GM18508 (cell line): ENCODE results near the gene SPATA6L.
"Not testable (repeated sequence)": the region's sequence is repeated elsewhere in the genome, so short reads cannot be mapped to it uniquely, and the experiment has no call there.

ENCODE experiments used
- ATAC-seq: cut with Tn5 transposase; IDR thresholded peaks from one replicate; pipeline ENCODE4 v1.9.1; 2021; ENCODE audit warnings: moderate number of reproducible peaks; ENCODE audit not compliant: insufficient read depth, unreplicated experiment

The SPATA6L gene

DNA sequence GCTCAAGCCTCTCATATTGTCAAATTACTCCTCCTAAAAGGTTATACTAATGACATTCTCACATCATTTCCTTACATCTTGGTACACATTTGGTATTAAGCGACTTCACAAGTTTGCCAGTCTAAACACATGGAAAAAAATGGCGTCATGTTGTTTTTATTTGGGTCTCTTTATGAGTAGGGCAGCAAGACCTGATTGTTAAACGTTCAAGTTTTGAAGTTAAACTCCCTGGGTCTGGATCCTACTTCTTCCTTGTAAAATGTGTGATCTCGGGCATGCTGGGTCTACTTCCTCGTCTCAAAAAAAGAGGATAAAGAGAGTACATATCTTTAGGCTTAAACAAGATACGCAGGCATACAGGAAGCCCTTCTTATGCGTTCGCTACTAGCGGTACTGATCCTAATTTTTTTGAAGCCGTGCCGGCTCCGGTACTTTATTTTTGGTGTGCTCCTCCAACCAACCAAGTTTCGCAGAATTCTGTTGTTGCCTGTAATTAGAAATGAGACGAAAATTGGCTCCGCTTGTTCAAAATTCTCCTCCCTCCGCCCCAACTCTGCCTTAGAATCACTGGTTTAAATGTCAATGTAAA is 12.5 kb upstream of the SPATA6L start:
- ATAC-seq = no peak

DNA sequence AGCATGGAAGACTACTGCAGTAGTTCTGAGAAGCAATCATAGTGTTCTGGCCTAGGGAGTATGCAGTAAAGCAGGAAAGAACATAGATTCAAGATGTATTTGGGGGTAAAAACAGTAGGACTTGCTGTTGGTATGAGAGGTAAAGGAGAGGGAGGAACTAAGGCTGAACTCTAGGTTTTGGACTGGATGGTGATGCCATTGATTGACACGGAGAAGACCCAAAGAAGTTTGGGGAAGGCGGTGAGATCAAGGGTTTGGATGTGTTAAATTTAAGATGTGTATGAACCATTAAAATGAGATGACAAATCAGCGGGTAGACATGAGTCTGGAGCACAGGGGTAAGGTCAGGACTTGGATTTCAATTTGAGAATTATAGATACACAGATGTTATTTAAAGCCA is 11.1 kb upstream of the SPATA6L start:
- ATAC-seq = no peak

DNA sequence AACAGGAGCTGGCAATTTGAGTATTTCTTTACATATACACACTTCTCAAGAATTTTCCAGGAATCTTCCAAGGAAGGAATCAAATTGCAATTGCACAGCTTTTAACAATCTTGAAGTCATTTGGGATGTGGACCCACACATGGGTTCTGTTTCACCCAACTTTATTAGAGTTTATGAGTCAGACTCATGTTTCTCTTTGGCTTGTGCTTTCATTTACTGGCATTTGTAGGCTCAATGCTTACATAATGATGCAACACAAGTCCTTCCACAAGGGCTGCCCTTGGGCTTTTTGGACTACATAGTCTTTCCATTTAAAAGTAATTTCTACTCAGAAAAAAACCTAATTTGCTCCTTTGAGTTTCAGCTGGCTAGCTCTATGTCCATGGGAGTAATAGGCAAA is 8.5 kb upstream of the SPATA6L start:
- no peak for ATAC-seq

DNA sequence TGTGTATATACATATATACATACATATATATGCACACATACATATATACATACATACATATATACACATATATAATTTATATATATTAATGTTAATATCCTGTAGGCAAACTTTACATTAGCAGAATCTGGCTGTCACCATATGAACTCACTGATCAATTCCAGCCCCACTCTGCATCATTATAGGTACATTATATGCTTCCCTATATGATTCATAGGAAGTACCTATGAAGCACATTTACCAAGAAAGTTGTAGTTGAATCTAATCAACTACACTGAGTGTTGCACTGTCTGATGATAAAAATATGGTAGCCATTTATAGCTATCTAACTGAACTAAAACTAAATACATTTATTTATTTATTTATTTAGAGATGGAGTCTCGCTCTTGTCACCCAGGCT is 5.5 kb upstream of the SPATA6L start:
- no peak for ATAC-seq

DNA sequence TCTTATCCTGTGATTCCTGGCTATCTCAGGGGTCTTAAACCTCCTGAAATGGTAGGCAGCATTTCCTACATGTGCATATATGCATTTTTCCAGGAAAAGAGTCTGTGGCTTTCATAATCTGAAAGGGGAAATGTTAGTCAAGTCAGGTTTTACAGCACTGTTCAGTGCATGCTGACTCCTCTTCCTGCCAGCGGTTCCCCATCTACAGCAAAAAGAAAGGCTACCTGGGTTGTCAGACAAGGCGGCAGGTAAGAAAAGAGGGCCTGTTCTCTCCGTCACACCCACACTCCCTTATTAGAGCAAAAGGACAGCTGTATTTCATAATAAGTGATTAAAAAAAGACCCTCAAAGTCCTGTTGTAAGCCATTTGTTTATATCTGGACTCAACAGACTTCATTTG is 4.3 kb upstream of the SPATA6L start:
- no peak for ATAC-seq

DNA sequence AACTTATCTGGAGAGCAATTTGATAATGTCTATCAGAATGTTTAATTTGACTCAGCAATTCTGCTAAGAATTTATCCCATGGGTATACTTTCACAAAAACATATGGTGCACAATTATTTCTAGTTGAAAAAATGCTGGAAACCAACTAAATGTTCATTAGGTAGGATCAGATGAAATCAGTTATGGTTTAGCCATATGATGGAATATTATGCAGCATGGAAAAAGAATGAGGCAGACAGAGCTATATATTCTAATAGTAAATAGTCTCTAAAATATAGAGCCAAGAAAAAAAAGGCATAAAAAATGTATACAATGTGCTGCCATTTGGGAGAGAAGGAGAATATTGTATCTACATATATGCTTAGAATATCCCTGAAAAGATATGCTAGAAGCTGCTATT is 3.6 kb upstream of the SPATA6L start:
- ATAC-seq = no peak

DNA sequence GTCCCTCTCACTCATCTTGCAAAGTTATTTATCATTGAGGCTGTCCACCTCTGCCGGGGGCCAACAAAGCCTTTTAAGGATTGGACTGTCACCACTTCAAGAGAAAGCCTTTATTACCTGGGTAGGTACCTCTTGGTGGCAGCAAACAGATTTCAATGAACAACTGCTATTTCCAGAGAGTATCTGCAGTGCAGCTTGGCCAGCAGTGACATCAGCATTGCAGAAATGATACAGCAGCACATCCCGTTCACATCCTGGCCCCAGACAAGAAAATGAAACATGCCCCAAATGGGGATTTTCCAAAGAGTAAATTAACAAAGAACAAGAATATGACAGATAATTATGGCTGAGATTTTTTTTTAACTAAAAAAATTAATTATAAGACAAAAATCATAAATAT is 2.3 kb upstream of the SPATA6L start:
- ATAC-seq = no peak

DNA sequence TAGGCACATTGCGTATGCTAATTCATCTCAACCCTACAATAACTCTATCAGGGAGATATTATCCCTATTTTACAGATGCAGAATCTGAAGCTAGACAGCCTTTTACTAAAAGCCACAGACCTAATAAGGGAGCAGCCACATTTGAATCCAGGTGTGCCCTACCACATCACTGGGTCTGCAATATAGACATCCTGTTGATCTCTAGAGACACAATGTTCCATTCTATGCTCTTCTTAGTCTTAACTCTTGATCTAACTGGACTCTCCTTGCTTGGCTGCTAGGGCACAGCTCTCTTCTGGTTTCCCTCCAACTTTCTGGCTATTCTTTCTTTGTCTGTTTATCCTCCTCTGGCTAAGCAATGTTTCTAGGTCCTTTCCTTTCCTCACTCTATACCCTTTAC is 1.4 kb upstream of the SPATA6L start:
- no peak for ATAC-seq

DNA sequence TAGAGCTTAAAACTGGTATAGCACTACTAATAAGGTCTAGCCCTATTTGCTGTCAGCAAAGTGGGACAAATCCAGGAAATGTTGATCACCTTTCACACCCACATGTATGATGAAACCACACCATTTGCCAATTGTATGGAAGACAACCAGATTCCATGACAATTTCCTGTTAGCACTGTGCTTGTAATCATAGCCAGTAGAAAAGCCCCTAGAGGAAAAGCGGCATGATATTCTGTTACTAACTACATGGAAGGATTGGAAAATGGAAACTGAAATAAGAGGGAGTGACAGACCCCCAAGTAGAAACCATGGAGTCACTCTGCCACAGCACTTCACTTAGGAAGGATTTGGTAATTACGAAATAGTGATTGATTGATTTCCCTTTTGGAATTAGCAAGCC is 923 bp downstream of the SPATA6L start:
- no peak for ATAC-seq

DNA sequence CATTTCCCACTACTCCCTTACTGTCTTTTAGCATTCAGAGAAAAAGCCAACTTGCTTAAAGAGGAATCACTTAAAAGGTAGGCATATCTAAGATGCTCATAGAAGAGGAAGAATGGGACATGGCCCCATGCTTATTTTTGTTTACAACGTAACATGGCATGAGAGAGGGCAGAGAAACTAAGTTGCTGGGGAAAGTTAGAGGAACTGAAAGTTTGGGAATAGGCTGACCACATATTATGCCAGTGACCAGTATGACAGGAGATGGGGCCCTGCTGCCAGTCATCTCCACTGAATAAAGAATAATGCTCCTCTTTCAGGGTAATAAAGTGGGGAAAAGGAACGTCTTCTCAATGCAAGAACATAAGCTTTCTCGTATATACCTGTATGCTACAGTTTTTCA is 2.3 kb downstream of the SPATA6L start:
- no peak for ATAC-seq

DNA sequence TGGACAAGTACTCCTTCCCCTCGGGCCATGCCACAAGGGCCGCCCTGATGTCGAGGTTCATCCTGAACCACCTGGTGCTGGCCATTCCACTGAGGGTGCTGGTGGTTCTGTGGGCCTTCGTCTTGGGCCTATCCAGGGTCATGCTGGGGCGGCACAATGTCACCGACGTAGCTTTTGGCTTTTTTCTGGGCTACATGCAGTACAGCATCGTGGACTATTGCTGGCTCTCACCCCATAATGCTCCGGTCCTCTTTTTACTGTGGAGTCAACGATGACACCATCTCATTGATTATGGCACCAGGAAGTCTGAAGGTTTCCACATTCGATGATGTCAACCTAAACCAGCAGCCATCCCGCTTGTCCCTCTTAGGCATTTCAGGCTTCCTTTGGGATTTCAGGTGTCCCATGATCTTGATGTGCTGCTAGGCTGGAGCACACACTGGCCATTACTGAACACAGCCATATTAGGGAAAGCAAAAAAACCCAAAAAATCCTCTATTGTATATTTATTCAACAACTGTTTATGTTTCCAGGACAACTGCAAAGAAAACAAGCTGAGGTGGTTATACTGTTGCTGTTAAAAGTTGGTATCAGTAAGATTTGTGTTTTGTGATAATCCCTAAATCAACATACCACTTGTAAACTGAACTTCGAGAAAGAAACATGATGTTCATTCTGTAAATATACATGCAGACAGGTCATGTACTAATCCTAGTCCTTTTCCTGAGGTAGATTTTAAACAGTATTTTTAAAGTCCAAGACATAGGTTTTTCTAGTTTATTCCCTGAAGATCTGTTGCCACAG is 3.1 kb downstream of the SPATA6L start:
- ATAC-seq = no peak

DNA sequence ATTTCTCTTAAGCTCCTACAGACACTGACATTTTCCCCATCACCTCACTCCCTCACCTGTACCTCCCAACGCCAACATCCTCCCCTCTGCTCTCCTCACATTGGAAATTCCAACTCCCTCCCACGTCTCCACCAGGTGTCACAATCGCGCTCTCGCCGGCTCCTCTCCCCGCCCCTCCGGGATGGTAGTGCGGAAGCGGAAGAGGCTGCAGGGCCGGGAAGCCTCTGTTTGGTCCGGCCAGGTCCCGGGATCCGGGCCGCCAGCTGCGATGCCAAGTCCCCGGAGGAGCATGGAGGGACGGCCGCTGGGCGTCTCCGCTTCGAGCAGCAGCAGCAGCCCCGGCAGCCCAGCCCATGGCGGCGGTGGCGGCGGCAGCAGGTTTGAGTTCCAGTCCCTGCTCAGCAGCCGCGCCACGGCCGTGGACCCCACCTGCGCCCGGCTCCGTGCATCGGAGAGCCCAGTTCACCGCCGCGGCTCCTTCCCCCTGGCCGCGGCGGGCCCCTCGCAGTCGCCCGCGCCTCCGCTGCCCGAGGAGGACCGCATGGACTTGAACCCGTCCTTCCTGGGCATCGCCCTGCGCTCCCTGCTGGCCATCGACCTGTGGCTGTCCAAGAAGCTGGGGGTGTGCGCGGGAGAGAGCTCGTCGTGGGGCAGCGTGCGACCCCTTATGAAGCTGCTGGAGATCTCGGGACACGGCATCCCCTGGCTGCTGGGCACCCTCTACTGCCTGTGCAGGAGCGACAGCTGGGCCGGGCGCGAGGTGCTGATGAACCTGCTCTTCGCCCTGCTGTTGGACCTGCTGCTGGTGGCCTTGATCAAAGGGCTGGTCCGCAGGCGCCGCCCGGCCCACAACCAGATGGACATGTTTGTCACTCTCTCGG is 3.9 kb downstream of the SPATA6L start, which contains the start of gene PLPP6:
Gene PLPP6 (plus strand): TSS at position 187 of the 881 bp plus-strand sequence. CDS start 82 bp downstream, at position 269.
- peak; percentile 71 for ATAC-seq

DNA sequence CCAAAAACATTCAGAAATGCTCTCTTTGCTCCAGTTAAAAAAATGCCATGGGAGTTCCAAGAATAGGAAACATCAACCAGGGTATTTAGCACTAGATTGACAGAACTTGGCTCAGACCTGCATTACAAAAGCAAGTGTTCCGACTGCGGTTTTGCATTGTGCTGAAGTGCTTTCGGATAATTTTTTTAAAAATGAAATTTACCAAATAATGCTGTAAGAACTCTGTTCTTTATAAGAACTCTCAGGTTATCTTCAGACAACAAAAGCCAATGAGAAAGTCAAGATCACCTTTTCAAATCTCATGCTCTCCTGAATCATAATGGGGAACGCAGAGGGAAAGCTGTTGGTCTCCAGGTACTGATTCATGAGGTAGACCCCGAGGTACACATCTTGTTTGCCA is 4.7 kb downstream of the SPATA6L start:
- no peak for ATAC-seq

DNA sequence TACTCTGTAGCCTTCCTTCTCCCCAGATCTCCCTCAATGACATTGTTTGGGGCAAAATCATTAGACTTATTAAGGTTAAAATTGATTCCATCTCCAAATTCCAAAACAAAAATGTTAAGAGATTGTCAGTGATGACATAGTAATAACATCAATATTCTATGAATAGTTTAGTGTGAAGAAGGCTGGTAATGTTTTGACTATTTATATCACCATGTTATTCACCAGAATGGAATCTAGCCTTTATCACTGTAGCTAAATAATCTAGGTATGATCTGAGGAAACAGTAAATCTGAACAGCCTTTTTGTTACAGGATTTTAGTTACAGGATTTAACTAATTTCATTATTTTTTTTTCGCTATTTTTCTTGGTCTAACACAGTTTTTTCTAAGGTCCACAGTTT is 5.1 kb downstream of the SPATA6L start:
- no peak for ATAC-seq

DNA sequence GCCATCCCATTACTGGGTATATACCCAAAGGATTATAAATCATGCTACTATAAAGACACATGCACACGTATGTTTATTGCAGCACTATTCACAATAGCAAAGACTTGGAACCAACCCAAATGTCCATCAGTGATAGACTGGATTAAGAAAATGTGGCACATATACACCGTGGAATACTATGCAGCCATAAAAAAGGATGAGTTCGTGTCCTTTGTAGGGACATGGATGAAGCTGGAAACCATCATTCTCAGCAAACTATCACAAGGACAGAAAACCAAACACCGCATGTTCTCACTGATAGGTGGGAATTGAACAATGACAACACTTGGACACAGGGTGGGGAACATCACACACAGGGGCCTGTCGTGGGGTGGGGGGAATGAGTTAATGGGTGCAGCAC is 5.6 kb downstream of the SPATA6L start:
- not testable (repeated sequence) for ATAC-seq

DNA sequence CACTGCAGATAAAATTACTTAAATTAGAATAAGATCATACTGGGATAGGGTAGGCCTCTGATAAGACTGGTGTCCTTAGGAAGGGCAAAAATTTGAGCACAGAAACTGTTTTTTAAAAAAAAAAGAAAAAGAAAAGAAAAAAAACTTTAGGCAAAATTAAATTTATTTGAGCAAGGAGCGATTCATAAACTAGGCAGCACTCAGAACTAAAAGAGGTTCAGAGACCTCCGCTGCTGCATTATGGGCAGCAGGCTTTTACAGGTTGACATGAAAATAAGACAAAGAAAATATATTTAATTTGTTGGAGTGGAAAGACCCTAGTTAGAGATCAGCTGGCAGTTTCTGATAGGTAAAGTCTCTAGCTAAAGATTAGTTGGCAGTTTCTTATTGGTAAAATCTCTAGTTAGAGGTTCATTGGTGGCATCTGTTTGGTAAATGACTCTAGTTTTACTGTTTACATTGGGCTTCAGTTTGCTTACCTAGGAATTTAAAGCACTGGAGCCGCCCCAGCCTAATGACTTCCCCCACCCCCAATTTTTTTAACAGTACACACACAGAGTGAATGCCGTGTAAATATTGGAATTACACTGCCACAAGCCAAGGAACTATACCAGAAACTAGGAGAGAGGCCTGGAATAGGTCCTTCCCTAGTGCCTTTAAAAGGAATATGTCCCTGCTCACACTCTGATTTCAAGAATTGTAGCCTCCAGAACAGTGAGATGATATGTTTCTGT is 8.7 kb downstream of the SPATA6L start:
- no peak for ATAC-seq

DNA sequence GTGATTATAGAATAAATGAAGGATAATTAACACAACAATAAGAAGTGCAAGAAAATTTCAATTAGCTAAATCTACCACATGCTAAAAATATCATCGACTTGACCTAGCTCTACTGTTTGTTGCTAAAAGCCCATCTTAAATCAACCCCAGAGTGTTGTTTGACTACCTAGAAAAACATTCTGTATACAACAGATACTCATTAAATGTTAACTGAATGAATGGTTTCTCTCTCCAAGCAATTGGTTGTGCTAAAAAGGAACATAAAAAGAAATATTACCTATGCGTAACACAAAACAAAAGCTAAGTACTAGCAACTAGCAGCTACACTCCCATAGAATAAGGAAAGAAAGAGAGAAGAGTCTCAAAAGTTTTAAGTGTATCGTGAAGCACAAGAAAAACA is 9.7 kb downstream of the SPATA6L start:
- no peak for ATAC-seq

DNA sequence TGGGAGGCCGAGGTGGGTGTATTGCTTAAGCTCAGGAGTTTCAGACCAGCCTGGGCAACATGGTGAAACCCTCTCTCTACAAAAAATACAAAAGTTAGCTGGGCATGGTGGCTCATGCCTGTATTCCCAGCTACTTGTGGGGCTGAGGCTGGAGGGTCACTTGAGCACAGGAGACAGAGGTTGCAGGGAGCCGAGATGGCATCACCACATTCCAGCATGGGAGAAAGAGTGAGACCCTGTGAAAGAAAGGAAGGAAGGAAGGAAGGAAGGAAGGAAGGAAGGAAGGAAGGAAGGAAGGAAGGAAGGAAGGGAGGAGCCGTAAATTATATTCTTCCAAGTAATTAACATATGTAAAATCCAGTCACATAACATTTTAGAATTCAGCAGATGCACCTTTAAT is 10.1 kb downstream of the SPATA6L start:
- not testable (repeated sequence) for ATAC-seq

DNA sequence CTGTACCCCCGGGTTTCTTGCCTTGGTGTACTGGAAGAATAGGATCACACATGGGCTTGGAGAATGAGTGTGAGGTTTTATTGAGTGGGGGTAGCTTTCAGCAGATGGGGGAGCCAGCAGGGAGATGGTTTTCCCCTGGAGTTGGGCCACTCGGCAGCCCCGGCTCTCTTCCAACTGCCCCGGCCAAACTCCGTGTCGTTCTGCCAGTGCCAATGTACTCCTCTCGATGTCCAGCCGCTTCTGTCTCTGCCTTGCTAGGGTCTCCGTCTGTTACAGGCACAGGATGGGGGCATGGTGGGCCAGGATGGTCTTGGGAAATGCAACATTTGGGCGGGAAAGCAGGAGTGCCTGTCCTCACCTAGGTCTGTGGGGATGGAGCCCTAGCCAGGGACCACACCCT is 11.7 kb downstream of the SPATA6L start:
- ATAC-seq = no peak

DNA sequence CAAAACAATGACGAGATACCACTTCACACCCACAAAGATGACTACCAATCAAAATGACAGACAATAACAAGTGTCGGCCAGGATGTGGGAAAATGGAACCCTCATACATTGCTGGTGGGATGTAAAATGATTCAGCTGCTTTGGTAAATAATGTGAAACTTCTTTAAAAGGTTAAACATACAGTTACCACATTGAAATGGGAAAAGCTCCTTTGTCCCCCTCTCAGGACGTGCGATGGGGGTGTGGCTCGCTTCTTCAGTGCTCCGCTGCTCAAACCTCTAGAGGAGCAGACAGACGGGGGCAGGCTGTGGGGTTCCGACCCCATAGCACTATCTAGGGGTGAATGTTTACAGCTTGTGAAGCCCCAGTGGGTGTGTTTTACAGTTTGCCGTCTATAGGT is 12.2 kb downstream of the SPATA6L start:
- no peak for ATAC-seq
